ENCODE results near the gene SEPTIN5. TPM values are rescaled to one million over a fixed set of nuclear protein-coding genes. Genes with fewer than 3 reads are reported as not detected.

SEPTIN5 gene
- total RNA-seq, 1 donor from 2014 or later, result 197 TPM

DNA sequence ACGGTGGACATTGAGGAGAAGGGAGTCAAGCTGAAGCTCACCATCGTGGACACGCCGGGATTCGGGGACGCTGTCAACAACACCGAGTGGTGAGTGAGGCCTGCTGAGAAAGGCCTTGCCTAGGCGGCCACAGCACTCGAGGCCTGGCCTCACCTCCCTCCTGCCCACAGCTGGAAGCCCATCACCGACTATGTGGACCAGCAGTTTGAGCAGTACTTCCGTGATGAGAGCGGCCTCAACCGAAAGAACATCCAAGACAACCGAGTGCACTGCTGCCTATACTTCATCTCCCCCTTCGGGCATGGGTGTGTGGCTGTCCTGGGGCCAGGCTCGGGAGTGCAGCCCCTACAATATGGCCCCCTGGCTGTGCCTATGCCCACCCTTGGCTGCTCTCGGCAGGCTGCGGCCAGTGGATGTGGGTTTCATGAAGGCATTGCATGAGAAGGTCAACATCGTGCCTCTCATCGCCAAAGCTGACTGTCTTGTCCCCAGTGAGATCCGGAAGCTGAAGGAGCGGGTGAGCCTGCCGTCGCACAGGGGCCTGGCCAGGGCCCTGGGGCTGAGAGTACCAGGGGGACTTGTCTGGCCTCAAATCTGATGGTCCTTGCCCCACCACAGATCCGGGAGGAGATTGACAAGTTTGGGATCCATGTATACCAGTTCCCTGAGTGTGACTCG, 6.0 kb downstream of the SEPTIN5 start:
- H3K36me3 Mint-ChIP-seq (ENCODE audit: low read depth), result peaks cover 28% of the 10 kb centered on the region
- H3K27me3 Mint-ChIP-seq (ENCODE audit: low read depth), result no peaks in the 10 kb centered on the region
- no peaks in the 10 kb centered on the region for H3K9me3 Mint-ChIP-seq (ENCODE audit: low read depth)
- TF ChIP-seq, protein P1, sequence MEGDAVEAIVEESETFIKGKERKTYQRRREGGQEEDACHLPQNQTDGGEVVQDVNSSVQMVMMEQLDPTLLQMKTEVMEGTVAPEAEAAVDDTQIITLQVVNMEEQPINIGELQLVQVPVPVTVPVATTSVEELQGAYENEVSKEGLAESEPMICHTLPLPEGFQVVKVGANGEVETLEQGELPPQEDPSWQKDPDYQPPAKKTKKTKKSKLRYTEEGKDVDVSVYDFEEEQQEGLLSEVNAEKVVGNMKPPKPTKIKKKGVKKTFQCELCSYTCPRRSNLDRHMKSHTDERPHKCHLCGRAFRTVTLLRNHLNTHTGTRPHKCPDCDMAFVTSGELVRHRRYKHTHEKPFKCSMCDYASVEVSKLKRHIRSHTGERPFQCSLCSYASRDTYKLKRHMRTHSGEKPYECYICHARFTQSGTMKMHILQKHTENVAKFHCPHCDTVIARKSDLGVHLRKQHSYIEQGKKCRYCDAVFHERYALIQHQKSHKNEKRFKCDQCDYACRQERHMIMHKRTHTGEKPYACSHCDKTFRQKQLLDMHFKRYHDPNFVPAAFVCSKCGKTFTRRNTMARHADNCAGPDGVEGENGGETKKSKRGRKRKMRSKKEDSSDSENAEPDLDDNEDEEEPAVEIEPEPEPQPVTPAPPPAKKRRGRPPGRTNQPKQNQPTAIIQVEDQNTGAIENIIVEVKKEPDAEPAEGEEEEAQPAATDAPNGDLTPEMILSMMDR (IDR thresholded peaks at IDR 0.05), result no peak
- H3K4me1 Mint-ChIP-seq (ENCODE audit: low read depth), result peaks cover 51% of the 10 kb centered on the region
- no peak for DNase-seq (ENCODE audit: low spot score)
- peak overlapping the region; percentile 71 for H3K4me3 Mint-ChIP-seq (ENCODE audit: unreplicated experiment)
- no peak overlapping the region for H3K27ac Mint-ChIP-seq (ENCODE audit: unreplicated experiment)

DNA sequence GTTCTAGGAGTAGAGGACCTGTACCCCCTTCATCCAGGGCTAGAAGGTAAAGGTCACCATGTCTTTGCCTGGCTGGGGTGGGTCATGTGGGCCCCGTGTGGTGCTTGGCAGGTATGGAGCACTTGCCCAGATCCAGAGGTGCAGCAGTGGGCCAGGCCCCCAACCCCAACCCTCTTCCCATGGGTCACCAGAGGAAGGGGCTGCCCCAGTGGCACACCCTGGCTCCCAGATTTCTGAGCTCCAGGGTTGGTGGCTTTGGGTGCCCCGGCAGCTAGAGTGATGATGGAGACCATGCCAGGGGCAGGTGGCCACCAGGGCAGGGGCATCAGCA, 6.7 kb downstream of the SEPTIN5 start:
- TF ChIP-seq, protein P1 (IDR thresholded peaks at IDR 0.05), result no peak
- no peak for DNase-seq (ENCODE audit: low spot score)
- Mint-ChIP-seq H3K36me3 (ENCODE audit: low read depth) (peaks cover 28% of the 10 kb centered on the region), H3K9me3 (ENCODE audit: low read depth) (no peaks in the 10 kb centered on the region), H3K27me3 (ENCODE audit: low read depth) (no peaks in the 10 kb centered on the region), H3K27ac (ENCODE audit: unreplicated experiment) (no peak overlapping the region), H3K4me1 (ENCODE audit: low read depth) (peaks cover 44% of the 10 kb centered on the region), H3K4me3 (ENCODE audit: unreplicated experiment) (no peak overlapping the region)

DNA sequence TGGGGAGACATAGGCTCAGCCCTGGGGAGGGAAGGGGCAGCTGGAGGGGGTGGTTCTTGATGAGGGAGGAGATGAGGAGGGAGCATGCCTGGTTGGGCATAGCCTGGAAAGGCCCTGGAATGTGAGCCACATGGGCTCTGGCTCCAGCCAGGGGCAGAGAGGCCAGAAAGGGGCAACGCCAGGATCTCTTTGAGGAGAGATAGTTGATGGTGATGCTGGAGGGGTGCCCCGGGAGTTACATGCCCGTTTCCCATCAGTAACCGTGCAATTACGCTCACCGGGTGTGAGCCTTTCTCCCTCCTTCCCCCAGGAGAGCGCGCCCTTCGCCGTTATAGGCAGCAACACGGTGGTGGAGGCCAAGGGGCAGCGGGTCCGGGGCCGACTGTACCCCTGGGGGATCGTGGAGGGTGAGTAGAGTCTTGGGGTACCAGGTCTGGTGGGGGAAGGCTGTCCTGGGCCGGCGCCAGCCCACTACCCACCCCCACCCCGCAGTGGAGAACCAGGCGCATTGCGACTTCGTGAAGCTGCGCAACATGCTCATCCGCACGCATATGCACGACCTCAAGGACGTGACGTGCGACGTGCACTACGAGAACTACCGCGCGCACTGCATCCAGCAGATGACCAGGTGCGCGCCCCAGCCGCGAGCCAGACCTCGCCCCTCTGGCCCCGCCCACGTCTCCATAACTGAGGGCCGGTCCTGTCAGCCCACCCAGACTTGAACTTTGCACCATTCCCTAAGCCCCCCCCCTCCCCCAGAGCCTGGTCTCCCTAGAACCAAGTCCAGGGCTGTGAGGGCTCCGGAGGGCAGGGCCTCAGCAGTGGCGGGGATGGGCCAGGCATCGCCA, 7.3 kb downstream of the SEPTIN5 start:
- H3K9me3 Mint-ChIP-seq (ENCODE audit: low read depth), result no peaks in the 10 kb centered on the region
- H3K27me3 Mint-ChIP-seq (ENCODE audit: low read depth), result no peaks in the 10 kb centered on the region
- TF ChIP-seq, protein P1 (IDR thresholded peaks at IDR 0.05), result no peak
- H3K4me1 Mint-ChIP-seq (ENCODE audit: low read depth), result peaks cover 39% of the 10 kb centered on the region
- no peak overlapping the region for H3K27ac Mint-ChIP-seq (ENCODE audit: unreplicated experiment)
- no peak overlapping the region for H3K4me3 Mint-ChIP-seq (ENCODE audit: unreplicated experiment)
- H3K36me3 Mint-ChIP-seq (ENCODE audit: low read depth), result peaks cover 28% of the 10 kb centered on the region
- DNase-seq (ENCODE audit: low spot score), result no peak

DNA sequence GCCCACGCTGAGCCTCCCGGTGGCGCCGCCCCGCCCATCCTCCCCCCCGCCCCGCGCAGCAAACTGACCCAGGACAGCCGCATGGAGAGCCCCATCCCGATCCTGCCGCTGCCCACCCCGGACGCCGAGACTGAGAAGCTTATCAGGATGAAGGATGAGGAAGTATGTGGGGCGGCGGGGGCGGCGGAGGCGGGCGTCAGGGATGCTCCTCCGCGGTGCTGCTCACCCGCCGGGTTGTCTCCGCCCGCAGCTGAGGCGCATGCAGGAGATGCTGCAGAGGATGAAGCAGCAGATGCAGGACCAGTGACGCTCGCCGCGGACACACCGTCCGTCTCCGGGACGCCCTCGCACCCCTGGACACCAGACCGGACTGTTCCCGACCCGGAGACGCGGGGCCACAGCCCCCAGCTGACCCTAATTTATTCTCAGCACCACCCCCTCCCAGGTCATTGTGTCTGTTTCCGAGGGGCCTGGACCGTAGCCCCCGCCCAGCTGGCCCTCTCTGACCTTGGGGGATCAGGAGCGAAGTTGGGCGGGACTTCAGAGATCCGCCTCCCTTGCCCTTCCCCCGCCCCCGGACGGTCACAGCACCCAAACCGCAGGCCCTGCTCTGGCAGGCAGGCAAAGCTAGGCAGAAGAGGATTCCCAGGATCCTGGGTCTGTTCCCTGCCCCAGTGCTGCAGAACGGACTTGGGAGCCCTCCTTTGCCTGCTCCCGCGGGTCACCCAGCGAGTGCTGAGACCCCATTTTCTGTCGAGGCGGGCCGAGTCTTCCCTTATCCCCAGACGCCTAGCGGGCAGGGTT, 8.1 kb downstream of the SEPTIN5 start:
- TF ChIP-seq, protein P1 (IDR thresholded peaks at IDR 0.05), result no peak
- DNase-seq (ENCODE audit: low spot score), result no peak
- Mint-ChIP-seq H3K27ac (ENCODE audit: unreplicated experiment) (no peak overlapping the region), H3K27me3 (ENCODE audit: low read depth) (no peaks in the 10 kb centered on the region), H3K4me3 (ENCODE audit: unreplicated experiment) (no peak overlapping the region), H3K36me3 (ENCODE audit: low read depth) (peaks cover 28% of the 10 kb centered on the region), H3K4me1 (ENCODE audit: low read depth) (peaks cover 31% of the 10 kb centered on the region), H3K9me3 (ENCODE audit: low read depth) (no peaks in the 10 kb centered on the region)

DNA sequence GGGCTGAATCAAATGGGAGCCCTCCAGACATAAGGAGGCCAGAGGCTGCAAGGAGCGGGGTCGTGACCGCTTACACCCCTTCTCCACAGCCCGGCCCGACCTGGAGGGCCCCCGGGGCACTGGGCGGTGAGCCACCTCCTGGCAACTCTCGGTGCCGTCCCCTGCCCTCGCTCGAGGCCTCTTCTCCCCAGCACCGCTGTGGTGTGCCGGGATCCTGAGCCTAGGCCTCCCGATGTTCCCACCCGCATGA, 8.6 kb downstream of the SEPTIN5 start:
- Mint-ChIP-seq H3K9me3 (ENCODE audit: low read depth) (no peaks in the 10 kb centered on the region), H3K4me3 (ENCODE audit: unreplicated experiment) (no peak overlapping the region), H3K36me3 (ENCODE audit: low read depth) (peaks cover 28% of the 10 kb centered on the region), H3K27ac (ENCODE audit: unreplicated experiment) (no peak overlapping the region), H3K27me3 (ENCODE audit: low read depth) (no peaks in the 10 kb centered on the region), H3K4me1 (ENCODE audit: low read depth) (peaks cover 26% of the 10 kb centered on the region)
- TF ChIP-seq, protein P1 (IDR thresholded peaks at IDR 0.05), result peak; percentile 1
- DNase-seq (ENCODE audit: low spot score), result no peak
